Measurements from ENCODE around the gene MTG1. TPM values are rescaled to one million over a fixed set of nuclear protein-coding genes. Genes with fewer than 3 reads are reported as not detected.

The MTG1 gene
- total RNA-seq, 1 donor from 2014 or later = 33.0 TPM

GRCh38 chr10:133453516-133454203 lies 59.7 kb downstream of the MTG1 start, which contains the start of gene SCART1:
Gene SCART1, plus strand, starts transcription at chr10:133453945. Its CDS starts 53 bp downstream, at chr10:133453998.
- ATAC-seq (no peak), DNase-seq (no peak)
- Histone ChIP-seq H3K4me1 (no peaks in the 10 kb centered on the region), H3K4me3 (no peak within 1 kb of the TSS), H3K9me3 (peaks cover 6% of the 10 kb centered on the region), H3K27ac (no peak within 1 kb of the TSS), H3K36me3 (no peaks in the 10 kb centered on the region), H3K27me3 (no peaks in the 10 kb centered on the region)
- intact Hi-C loops (cut with DNase I) = no loop called here
- no peak for TF ChIP-seq CTCF (IDR thresholded peaks at IDR 0.05)

GRCh38 chr10:133454204-133454893 lies 60.4 kb downstream of the MTG1 start:
- Histone ChIP-seq H3K4me3 (no peak overlapping the region), H3K4me1 (no peaks in the 10 kb centered on the region), H3K27me3 (no peaks in the 10 kb centered on the region), H3K9me3 (no peaks in the 10 kb centered on the region), H3K36me3 (no peaks in the 10 kb centered on the region), H3K27ac (no peak overlapping the region)
- intact Hi-C loops (cut with DNase I) = no loop called here
- ATAC-seq (no peak), DNase-seq (no peak)
- no peak for TF ChIP-seq CTCF (IDR thresholded peaks at IDR 0.05)

- ATAC-seq (no peak), DNase-seq (no peak)
- H3K27ac ChIP-seq = no peak overlapping the region
- no peak overlapping the region for H3K4me3 ChIP-seq
- H3K36me3 ChIP-seq = no peaks in the 10 kb centered on the region
- TF ChIP-seq CTCF (IDR thresholded peaks at IDR 0.05) = no peak
- no peaks in the 10 kb centered on the region for H3K9me3 ChIP-seq
- H3K27me3 ChIP-seq = no peaks in the 10 kb centered on the region
- H3K4me1 ChIP-seq = no peaks in the 10 kb centered on the region
- intact Hi-C loops (cut with DNase I) = no loop called here
These were observed 61.2 kb downstream of the MTG1 start for GRCh38 chr10:133455196-133455595.

- Histone ChIP-seq H3K27me3 (no peaks in the 10 kb centered on the region), H3K9me3 (no peaks in the 10 kb centered on the region), H3K36me3 (no peaks in the 10 kb centered on the region), H3K27ac (no peak overlapping the region), H3K4me1 (no peaks in the 10 kb centered on the region), H3K4me3 (no peak overlapping the region)
- DNase-seq (no peak), ATAC-seq (no peak)
- intact Hi-C loops (cut with DNase I) = no loop called here
- TF ChIP-seq CTCF (IDR thresholded peaks at IDR 0.05) = no peak
These were observed 61.7 kb downstream of the MTG1 start for GRCh38 chr10:133455611-133456031.

- no peak for ATAC-seq
- Histone ChIP-seq H3K27me3 (no peaks in the 10 kb centered on the region), H3K9me3 (no peaks in the 10 kb centered on the region), H3K36me3 (no peaks in the 10 kb centered on the region), H3K4me1 (no peaks in the 10 kb centered on the region), H3K27ac (no peak overlapping the region), H3K4me3 (no peak overlapping the region)
- intact Hi-C loops (cut with DNase I) = no loop called here
- DNase-seq = no peak
- TF ChIP-seq CTCF (IDR thresholded peaks at IDR 0.05) = no peak
These were observed 62.3 kb downstream of the MTG1 start for GRCh38 chr10:133456041-133456951.
